ENCODE data around the gene MAMDC2.

MAMDC2 gene

DNA sequence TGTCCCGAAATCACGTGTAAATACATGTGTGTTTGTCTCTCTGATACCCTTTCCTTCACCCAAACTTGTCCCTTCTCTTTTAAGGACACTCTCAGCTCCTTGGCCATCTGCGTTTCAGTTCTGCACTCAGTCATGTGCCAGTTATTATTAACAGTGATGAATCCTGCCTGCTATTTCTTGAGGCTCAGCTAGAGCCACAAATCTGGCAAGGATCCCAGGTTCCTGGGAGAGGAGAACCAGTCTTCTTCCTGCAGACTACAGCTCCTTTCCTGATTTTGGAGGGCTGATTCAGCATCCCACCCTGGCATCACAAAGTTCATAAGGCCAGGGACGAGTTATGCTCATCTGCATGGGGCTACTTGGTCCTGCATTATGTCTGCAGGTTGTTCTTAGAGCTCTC lies 5.6 kb downstream of the MAMDC2 start:
- Mint-ChIP-seq H3K27ac (no peak overlapping the region), H3K9me3 (no peaks in the 10 kb centered on the region)

DNA sequence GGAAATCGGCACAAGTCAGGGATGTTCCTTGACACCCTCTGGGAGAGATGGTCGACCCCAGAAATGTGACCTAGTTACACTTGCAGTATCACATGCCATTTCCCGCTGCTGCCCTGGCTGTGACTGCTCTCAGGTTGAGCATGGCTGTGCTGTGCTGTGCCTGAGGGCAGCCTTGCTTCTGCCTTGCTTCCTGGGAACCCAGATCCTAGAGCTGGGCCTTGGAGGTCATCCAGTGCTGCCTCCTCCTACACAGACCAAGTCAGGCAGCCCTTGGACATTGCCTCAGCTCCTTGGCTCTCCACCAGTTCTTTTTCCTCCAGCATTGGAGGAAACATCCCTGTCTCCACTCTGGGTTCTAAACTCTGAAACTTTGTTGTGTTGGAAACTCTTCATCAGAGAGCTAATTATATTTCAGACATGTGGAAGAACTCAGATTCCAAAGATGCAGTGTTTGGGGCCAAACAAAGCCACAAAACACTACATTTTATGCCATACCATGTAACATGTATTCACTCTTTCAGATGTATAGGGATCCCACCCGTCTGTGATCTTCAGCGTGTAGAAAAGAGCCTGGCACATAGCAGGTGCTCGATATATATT lies 6.1 kb downstream of the MAMDC2 start:
- peaks cover 22% of the 10 kb centered on the region for H3K27me3 Mint-ChIP-seq
- no peaks in the 10 kb centered on the region for H3K9me3 Mint-ChIP-seq
- ATAC-seq, result no peak
- no peak overlapping the region for H3K27ac Mint-ChIP-seq
- H3K36me3 Mint-ChIP-seq, result no peaks in the 10 kb centered on the region
- H3K4me1 Mint-ChIP-seq, result peaks cover 7% of the 10 kb centered on the region
- H3K4me3 Mint-ChIP-seq, result no peak overlapping the region

More for the DNA sequence above, 5.6 kb downstream of the MAMDC2 start:
- peaks cover 22% of the 10 kb centered on the region for H3K27me3 Mint-ChIP-seq
- ATAC-seq, result no peak
- no peak overlapping the region for H3K4me3 Mint-ChIP-seq
- no peaks in the 10 kb centered on the region for H3K36me3 Mint-ChIP-seq
- H3K4me1 Mint-ChIP-seq, result peaks cover 12% of the 10 kb centered on the region

DNA sequence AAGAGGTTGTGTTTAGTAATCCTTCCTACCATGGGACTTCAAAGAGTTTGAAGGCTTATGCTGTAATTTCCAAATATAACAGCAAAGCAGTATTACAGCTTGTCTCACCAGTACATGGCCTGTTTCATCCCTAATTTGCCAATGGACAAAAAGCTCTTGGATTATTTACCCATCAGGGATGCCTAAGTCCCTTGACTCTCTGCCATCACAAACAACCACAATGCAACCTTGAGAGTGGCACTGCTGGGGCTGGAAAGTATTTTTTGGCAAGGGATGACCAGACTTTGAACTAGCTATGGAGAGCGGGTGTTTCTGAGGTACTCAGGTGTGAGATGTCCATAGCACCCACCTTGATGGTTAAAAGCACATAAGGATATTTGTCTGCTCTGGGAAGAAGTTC lies 9.1 kb downstream of the MAMDC2 start:
- Mint-ChIP-seq H3K36me3 (no peaks in the 10 kb centered on the region), H3K9me3 (no peaks in the 10 kb centered on the region), H3K4me3 (no peak overlapping the region), H3K27me3 (peaks cover 11% of the 10 kb centered on the region), H3K27ac (no peak overlapping the region), H3K4me1 (peaks cover 6% of the 10 kb centered on the region)
- no peak for ATAC-seq

DNA sequence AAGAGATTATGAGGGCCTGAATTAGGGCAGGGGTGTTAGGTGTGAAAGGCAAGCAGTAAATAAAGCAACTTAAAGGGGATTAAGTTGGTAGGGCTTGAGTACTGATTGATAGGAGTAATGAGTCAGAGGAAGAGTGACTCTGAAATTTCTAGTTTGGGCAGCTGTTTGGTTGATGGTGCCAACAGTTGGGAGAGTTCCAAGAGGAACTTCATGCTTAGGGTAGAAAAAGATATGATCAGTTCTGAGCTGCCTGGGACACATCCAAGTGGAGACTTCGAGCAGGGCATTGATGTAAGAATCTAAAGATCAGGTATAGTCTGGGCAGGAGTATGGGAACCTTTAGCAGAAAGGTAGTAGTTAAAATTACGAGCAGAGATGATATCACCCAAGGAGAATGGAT lies 10.2 kb downstream of the MAMDC2 start:
- no peak for ATAC-seq
- no peak overlapping the region for H3K4me3 Mint-ChIP-seq
- no peaks in the 10 kb centered on the region for H3K36me3 Mint-ChIP-seq

DNA sequence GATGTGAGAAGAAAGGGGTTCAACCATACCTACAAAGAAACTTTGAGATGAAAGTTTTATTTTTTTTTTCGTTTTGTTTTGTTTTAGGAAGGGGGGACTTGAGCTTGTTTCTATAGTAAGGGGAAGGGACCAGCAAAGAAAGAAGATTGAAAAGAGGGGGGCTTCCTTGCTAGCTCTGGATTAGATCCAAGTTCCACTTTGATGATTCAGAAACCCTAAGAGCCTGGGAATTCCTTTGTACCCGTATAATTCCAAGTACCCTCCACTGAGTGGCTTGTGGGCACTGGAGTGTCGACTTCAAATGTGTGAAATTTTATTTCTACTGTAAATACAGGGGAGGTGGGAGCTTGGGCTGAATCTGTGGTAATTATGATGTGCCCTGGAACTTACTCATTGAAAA lies 10.9 kb downstream of the MAMDC2 start:
- Mint-ChIP-seq H3K36me3 (no peaks in the 10 kb centered on the region), H3K4me1 (no peaks in the 10 kb centered on the region), H3K27ac (no peak overlapping the region), H3K4me3 (no peak overlapping the region), H3K27me3 (peaks cover 11% of the 10 kb centered on the region), H3K9me3 (no peaks in the 10 kb centered on the region)
- no peak for ATAC-seq

More for the DNA sequence above, 10.2 kb downstream of the MAMDC2 start:
- Mint-ChIP-seq H3K27ac (no peak overlapping the region), H3K9me3 (no peaks in the 10 kb centered on the region), H3K4me1 (peaks cover 2% of the 10 kb centered on the region), H3K27me3 (peaks cover 11% of the 10 kb centered on the region)

DNA sequence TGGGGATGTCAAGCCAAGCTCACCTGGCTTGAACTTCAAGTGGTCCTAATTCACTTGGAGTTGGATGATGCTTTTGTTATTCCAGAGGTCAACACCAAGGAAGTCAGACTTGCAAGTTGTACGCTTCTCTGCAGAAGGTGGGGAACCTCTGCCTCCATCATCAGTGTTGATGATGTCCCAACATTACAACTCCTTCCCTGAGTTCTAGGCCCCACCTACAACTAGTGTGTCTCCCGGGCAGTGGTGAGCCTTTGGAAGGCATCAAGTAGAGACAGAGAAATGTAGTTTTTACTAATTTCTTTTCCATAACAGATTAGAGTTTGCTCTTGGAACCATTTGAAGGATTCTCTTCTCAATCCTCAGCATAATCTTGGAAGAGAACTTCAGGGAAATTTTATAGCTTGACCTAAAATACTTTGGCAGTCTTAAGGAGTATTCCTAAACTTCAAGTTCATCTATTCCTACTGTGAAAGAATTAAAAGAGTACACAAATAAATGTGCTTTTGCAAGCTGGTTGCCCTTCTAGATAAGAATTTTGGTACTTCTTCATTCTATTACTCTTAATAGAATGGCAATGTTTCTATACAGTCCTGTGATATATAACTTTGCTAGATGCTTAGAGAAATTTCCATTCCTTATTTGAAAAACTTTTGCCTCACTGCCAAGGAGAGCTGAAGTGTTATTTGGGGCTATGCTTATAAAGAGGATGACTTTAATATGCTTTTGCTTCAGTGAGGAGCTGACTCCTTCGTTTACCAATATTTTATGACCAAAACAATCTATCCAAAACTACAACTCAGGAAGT lies 12.0 kb downstream of the MAMDC2 start:
- peaks cover 5% of the 10 kb centered on the region for H3K4me1 Mint-ChIP-seq

DNA sequence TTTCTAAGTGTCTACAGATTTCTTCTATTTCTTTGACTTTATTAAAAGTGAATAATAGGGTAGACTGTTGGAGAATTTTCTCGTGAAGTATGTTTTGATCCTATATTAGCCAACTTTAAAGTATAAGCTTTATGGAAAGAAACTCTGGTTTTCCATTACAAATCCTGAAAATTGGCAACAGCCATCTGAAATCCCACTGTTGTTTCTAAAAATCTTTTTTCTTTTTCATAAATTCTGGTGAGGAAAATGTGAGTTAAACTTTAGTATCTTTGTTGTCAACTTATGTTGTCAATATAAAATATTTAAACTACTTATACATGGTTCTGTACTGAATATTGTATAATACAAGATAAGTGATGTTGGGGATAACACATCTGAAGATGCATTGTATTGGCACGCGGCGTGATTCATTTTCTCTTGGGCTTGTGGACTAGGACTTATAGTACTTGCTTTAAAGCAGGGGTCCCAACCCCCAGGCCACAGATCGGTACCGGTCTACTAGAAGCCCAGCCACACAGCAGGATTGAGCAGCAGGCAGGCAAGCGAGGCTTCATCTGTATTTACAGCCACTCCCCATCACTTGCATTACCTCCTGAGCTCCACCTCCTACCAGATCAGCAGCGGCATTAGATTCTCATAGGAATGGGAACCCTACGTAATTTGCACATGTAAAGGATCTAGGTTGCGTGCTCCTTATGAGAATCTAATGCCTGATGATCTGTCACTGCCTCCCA lies 12.7 kb downstream of the MAMDC2 start:
- Mint-ChIP-seq H3K9me3 (no peaks in the 10 kb centered on the region), H3K27me3 (peaks cover 11% of the 10 kb centered on the region), H3K4me3 (no peak overlapping the region), H3K27ac (no peak overlapping the region), H3K36me3 (no peaks in the 10 kb centered on the region), H3K4me1 (peaks cover 10% of the 10 kb centered on the region)
- no peak for ATAC-seq

More for the DNA sequence above, 12.0 kb downstream of the MAMDC2 start:
- no peaks in the 10 kb centered on the region for H3K9me3 Mint-ChIP-seq
- H3K27ac Mint-ChIP-seq, result no peak overlapping the region
- H3K27me3 Mint-ChIP-seq, result peaks cover 11% of the 10 kb centered on the region
- no peak for ATAC-seq
- no peak overlapping the region for H3K4me3 Mint-ChIP-seq
- no peaks in the 10 kb centered on the region for H3K36me3 Mint-ChIP-seq

DNA sequence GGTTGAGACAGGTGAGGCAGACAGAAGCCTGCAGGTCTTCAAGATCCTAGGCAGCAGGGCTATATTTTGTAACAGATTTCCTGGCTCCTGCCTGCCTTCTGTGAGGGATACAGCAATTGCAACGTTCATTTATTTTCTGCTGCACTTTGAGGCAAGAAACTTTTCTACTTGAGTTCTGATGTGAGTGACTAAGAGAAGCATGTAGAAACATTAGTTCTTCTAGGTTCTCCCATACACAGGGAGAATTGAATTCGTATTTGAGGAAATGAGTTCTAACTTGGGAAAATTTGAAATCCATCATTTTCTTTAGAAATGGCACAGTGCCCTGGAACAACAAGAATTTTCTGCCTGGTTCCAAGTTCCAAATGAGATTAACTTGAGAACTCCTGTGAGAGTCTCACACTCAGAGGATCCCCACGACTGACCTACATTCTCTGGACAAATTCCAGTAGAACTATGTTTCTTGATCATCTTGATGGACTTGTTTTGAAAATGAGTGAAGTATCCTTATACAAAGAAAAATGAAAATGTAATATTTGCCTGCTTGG lies 15.0 kb downstream of the MAMDC2 start:
- H3K4me1 Mint-ChIP-seq, result peaks cover 12% of the 10 kb centered on the region
- H3K36me3 Mint-ChIP-seq, result no peaks in the 10 kb centered on the region
- ATAC-seq, result no peak
- H3K27me3 Mint-ChIP-seq, result peaks cover 11% of the 10 kb centered on the region
- H3K9me3 Mint-ChIP-seq, result no peaks in the 10 kb centered on the region
- no peak overlapping the region for H3K4me3 Mint-ChIP-seq
- no peak overlapping the region for H3K27ac Mint-ChIP-seq

DNA sequence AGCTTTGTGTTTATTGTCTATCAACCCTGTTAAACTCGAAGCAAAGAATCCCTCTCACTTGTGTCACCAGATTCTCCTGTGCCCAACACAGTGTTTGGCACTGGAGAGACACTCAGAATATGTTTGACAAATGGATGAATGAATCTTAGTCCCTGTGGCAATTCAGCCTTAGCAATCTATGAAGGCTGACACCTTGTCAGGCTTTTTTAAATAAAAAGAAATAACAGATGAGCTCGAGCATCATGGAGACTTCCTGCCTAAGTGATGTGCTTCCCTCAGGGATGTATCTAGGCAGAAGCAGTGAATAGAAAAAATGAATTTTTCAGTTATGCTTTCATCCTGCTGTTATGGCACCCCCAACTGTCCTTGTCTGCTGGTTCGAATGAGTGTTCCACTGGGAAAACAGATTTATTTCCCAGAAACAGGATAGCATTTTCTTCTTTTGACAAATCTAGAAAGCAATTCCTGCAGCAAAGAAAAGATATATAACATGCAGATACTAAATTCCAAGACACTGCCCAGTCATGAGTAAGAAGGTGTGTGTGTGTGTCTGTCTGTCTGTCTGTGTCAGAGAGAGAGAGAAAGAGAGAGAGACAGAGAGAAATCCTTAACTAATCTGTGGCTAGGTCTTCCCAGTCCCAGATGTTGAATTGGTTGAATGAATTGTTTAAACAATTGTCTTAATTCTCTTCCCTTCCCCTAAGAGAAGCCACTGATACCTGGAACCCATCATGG lies 16.7 kb downstream of the MAMDC2 start:
- Mint-ChIP-seq H3K27me3 (no peaks in the 10 kb centered on the region), H3K9me3 (no peaks in the 10 kb centered on the region), H3K36me3 (no peaks in the 10 kb centered on the region), H3K27ac (no peak overlapping the region), H3K4me1 (peaks cover 12% of the 10 kb centered on the region), H3K4me3 (no peak overlapping the region)
- no peak for ATAC-seq

DNA sequence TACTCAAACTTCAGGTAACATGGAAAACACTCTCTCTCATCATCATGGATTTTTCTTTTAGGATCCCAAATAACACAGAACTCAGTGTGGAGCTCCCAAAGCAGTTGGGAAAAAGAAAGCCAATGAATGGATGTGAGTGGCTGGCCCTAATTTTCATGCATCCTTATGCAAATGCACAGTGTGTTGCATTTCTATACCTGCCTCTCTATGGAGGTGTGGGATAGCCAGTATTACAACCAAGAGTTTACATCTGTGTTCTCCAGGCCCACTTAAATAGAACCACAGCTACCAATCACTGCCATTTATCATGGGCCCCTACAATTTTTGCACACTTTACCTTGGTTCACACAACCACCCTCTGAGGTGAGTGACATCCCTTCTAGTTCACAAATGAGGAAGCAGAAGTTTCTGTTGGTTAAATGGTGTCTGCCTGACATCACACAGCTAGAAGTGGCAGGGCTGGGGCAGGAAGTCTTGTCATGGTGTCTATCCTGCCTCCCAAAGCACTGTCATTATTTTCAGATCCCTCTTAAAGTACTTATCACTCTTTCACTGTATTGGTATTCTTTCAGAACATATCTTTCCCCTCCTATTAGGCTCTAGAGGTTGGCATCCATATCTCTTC lies 17.3 kb downstream of the MAMDC2 start:
- Mint-ChIP-seq H3K4me1 (peaks cover 12% of the 10 kb centered on the region), H3K36me3 (no peaks in the 10 kb centered on the region), H3K9me3 (no peaks in the 10 kb centered on the region), H3K27ac (no peak overlapping the region), H3K4me3 (no peak overlapping the region), H3K27me3 (peaks cover 6% of the 10 kb centered on the region)
- ATAC-seq, result peak; percentile 91

DNA sequence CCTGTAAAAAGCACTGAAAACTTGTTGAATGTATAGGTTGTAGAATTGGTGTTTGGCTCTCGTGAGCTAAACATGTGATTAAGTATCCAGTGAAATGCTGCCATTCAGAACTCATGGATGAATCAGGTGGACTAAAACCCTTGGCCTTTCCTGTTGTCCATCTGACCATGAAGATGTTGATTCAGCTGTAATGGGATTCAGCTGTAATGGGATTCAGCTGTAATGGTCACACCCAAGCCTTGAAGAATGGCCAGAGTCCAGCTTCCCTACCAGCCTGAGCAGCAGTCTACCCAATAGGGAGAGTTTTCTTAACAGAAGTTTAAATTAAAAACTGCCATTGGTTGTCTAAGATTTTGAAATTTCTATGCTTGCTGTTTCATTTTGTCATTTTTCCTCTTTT lies 18.1 kb downstream of the MAMDC2 start:
- no peak overlapping the region for H3K4me3 Mint-ChIP-seq
- H3K4me1 Mint-ChIP-seq, result peaks cover 12% of the 10 kb centered on the region
- no peaks in the 10 kb centered on the region for H3K9me3 Mint-ChIP-seq
- H3K27ac Mint-ChIP-seq, result no peak overlapping the region
- H3K36me3 Mint-ChIP-seq, result no peaks in the 10 kb centered on the region
- H3K27me3 Mint-ChIP-seq, result peaks cover 13% of the 10 kb centered on the region
- no peak for ATAC-seq

DNA sequence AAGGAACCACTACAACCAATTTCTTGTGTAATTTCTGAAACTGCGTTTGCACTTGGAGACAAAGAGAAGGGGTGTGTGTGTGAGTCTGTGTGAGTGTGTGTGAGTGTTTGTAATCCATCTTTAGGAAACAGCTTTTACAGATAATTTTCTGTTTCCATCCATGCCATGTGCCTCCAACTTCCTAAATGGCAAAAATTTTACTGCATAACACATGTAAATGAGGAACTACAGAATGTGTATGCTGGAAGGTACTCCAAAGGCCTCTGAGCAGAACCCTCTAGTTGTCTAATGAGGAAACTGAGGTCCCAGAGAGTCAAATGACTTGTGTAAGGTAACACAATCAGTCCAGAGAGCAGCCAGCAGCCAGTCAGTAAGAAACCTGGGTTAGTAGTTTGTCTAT lies 20.8 kb downstream of the MAMDC2 start:
- peaks cover 32% of the 10 kb centered on the region for H3K27me3 Mint-ChIP-seq
- no peak overlapping the region for H3K4me3 Mint-ChIP-seq
- no peaks in the 10 kb centered on the region for H3K9me3 Mint-ChIP-seq

DNA sequence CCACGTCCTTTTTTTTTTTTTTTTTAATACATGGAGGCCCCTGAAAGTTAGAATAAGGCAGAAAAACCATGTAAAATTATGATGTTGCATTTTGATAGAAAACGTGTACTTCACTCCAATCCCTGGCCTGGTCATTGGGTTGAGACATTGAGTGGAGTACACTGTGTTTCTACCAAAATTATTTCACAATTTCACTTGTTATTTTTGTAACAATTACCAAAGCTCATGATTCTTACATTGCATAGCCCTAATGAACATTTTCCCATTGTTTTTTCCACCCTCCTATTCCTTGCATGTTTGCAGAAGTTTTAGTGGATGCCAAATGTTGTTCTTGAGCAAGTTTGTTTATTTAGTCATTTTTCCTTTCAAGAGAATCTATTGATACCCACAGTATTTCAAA lies 21.9 kb downstream of the MAMDC2 start:
- ATAC-seq, result no peak
- no peak overlapping the region for H3K27ac Mint-ChIP-seq
- no peaks in the 10 kb centered on the region for H3K36me3 Mint-ChIP-seq
- no peak overlapping the region for H3K4me3 Mint-ChIP-seq
- peaks cover 8% of the 10 kb centered on the region for H3K4me1 Mint-ChIP-seq
- H3K9me3 Mint-ChIP-seq, result no peaks in the 10 kb centered on the region
- peaks cover 32% of the 10 kb centered on the region for H3K27me3 Mint-ChIP-seq

More for the DNA sequence above, 20.8 kb downstream of the MAMDC2 start:
- H3K27ac Mint-ChIP-seq, result no peak overlapping the region
- peaks cover 12% of the 10 kb centered on the region for H3K4me1 Mint-ChIP-seq
- no peak for ATAC-seq
- H3K36me3 Mint-ChIP-seq, result no peaks in the 10 kb centered on the region

DNA sequence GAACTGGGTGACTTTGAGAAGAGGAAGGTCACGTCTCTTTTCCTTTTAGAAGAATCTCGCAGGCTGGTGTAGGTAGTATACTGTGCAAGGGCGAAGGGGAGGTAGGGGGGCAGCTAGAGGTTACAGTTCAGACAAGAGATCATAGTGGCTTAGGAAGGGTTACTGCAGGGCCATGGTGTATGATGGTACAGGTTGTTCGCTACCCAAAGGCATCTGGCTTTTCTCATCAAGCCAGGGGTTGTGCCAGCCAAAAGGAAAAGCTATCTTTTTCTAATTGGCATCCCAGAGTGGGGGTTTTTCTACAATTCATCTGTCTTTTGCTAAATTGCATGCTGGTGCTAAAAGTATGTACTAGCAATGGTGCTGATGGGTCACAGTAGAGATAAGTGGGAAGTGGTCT lies 22.8 kb downstream of the MAMDC2 start:
- Mint-ChIP-seq H3K36me3 (no peaks in the 10 kb centered on the region), H3K4me3 (no peak overlapping the region), H3K9me3 (no peaks in the 10 kb centered on the region), H3K27ac (no peak overlapping the region), H3K27me3 (peaks cover 32% of the 10 kb centered on the region), H3K4me1 (peaks cover 2% of the 10 kb centered on the region)
- no peak for ATAC-seq

Measured in stimulated activated memory B cell treated with anti-CD40 and anti-IgM and Interleukin-4, amounts not matched to agents 10 μg/mL and 1 μg/mL and 100 μg/mL, for 72 hours (primary cell).